Motor neuron (in vitro differentiated cells): ENCODE data around the gene KBTBD2. TPM values are rescaled to one million over a fixed set of nuclear protein-coding genes. Genes with fewer than 3 reads are reported as not detected.
"Not testable (repeated sequence)": the region's sequence is repeated elsewhere in the genome, so short reads cannot be mapped to it uniquely, and the experiment has no call there.

Experiments used
- ATAC-seq, 8 experiments: fragments of 200-7000 bp; cut with Tn5 transposase; replicated peaks in 6 of 8; 2 replicates each; pipeline ENCODE4 v1.8.0; 2021; ENCODE audit warnings: mild to moderate bottlenecking in 8 of 8, moderate library complexity in 8 of 8
- H3K27ac ChIP-seq, 2 donors: fragments of 250-450 bp; sonication (Bioruptor Pico); 2 replicates each; pipeline ENCODE4 v1.9.0; 2021; ENCODE audit warnings: antibody characterized with exemption in 2 of 2, mild to moderate bottlenecking in 2 of 2, moderate library complexity in 1 of 2
- H3K4me1 ChIP-seq, 2 donors: fragments of 250-450 bp; sonication (Bioruptor Pico); replicated peaks in 1 of 2; 2 replicates each; pipeline ENCODE4 v1.6.1; 2021; ENCODE audit warnings: antibody characterized with exemption in 2 of 2, mild to moderate bottlenecking in 2 of 2, moderate library complexity in 1 of 2
- H3K4me3 ChIP-seq, 5 donors: fragments of 250-450 bp; sonication (Bioruptor Pico); 2 replicates each; pipeline ENCODE4 v1.9.0; 2021; ENCODE audit warnings: antibody characterized with exemption in 5 of 5, mild to moderate bottlenecking in 5 of 5, moderate library complexity in 4 of 5
- WGBS, 10 experiments: fragments of 450-650 bp; shearing (Covaris generic); methylation state at CpG; one replicate each; pipeline ENCODE4 v1.0.0; 2022; 5-methylcytosine and 5-hydroxymethylcytosine counted together
- in situ Hi-C, 9 experiments: fragments of 400-800 bp; cut with MboI; loops; one replicate each; pipeline ENCODE4 v1.15.0; 2021; ENCODE audit warnings: low sequenced_read_pairs in 9 of 9, low pct_unique_long_range_greater_than_20kb in 2 of 9; ENCODE audit not compliant: unreplicated experiment in 9 of 9
- total RNA-seq, 8 experiments: library from RNA; unstranded; fragments of 300-600 nt; gene quantifications; 2 replicates each; pipeline versions ENCODE4 v1.2.3 to v1.2.4, GENCODE V29; 2022

KBTBD2 gene
- total RNA-seq, 8 experiments from 2014 or later: 20.9 to 62.4 (median 28.3) TPM

DNA sequence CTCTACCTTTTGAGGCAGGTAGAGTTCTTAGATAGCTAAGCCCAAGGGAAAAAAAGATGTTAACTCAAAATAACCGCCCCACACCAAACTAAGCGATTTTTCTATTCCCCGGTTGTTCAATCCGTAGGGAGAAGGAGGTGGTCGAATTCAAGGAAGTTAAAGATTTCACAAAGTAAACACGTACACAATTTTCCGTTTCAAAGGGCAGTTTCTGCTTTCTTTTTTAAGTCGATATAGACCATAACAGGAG lies 842 bp downstream of the KBTBD2 start:
- Histone ChIP-seq H3K4me1 (peaks cover 17 to 20% of the 10 kb centered on the region in 2 donors), H3K4me3 (peak overlapping the region; percentile 83 to 100 (median 87)), H3K27ac (peak overlapping the region; percentile 92 to 99)
- no peak for ATAC-seq
- in situ Hi-C loops: no loop called here
- WGBS, 10 experiments: 0% methylated on average over 1 to 8 of the region's 8 CpGs; no CpG with 5 or more reads in 3 of the 10 experiments

DNA sequence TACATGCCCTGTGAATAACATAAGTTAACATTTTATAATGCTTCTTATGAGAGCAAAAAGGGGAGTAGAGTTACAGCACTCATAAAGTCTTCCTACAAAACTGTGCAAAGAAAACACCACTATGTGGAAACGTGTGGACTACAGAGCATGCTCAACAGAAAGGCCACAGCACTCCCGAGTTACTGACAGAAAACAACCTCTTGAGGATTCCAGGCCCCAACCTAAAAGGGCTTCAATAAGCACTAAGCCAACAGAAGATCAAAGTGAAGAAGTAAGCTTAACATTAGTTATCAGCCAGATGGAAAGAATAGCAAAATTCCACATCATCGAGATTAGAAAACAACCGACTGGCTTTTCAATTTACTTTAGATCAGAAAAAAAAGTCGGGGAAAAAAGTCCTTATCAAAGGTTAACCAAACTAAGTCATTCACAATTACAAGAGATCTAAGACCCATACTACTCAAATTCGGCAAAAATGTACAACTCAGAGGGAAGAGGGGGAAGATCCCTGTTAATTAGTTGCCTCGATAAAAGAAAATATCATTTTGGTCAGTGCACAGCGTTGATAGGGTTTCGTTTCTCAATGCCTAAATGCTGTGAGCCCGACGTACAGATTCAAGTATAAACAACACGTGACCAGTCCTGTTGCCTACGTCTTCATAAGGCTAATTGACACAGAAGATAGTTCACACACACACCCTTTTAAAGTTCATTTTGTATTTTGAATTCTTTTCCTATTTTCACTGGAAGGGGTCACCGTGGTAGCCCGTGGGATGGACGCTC lies 1.4 kb downstream of the KBTBD2 start:
- H3K4me1 ChIP-seq: peaks cover 17 to 20% of the 10 kb centered on the region in 2 donors
- WGBS, 10 experiments: 0 to 4% (median 1%) methylated on average over 1 to 16 of the region's 16 CpGs
- peak overlapping the region; percentile 83 to 100 (median 87) for H3K4me3 ChIP-seq
- in situ Hi-C loops: no loop called here
- peak in 3 of 8 experiments; percentile 1 to 5 (median 3) for ATAC-seq
- peak overlapping the region; percentile 92 to 99 for H3K27ac ChIP-seq

DNA sequence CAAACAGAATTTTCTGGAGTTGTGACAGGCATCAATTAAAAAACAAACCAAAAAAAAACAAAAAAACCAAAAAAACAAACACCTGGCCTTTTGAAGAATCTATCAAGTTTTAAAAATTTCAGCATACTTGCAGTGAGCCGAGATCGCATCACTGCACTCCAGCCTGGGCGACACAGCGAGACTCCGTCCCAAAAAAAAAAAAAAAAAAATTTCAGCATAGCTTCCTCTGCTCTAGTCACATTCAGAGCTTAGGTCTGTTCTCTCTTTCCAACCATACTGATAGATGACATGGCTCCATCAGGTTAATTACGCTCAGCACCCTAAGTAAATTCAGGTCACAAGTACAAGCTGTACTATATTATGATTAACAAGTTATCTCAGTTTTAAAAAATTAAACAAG lies 3.1 kb downstream of the KBTBD2 start:
- peaks cover 17 to 20% of the 10 kb centered on the region in 2 donors for H3K4me1 ChIP-seq
- no peak overlapping the region for H3K27ac ChIP-seq
- 87 to 100% (median 93%) methylated on average over 4 to 6 of the region's 6 CpGs for WGBS, 10 experiments
- in situ Hi-C loops: no loop called here
- no peak for ATAC-seq
- H3K4me3 ChIP-seq: no peak overlapping the region

DNA sequence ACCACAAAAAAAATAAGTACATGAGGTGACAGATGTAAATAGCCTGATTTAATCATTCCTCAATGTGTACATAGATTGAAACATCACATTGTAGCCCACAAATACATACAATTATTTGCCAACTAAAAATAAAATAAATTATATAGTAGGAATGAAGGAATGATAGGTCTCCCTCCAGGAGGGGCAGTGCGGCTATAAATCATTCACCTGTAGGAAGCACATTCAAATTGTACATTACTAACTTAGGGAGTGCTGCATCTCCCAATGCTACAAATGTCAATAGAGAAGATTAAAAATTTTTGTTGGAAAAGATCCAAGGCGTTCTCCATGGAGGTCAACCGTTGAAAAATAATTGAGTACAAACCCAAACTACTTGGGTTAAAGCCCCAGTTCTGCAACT lies 4.2 kb downstream of the KBTBD2 start:
- H3K27ac ChIP-seq: no peak overlapping the region
- 53 to 100% (median 80%) methylated on average over 1 to 3 of the region's 3 CpGs for WGBS, 10 experiments
- H3K4me3 ChIP-seq: no peak overlapping the region
- H3K4me1 ChIP-seq: peaks cover 9 to 10% of the 10 kb centered on the region in 2 donors
- no peak for ATAC-seq
- in situ Hi-C loops: no loop called here

DNA sequence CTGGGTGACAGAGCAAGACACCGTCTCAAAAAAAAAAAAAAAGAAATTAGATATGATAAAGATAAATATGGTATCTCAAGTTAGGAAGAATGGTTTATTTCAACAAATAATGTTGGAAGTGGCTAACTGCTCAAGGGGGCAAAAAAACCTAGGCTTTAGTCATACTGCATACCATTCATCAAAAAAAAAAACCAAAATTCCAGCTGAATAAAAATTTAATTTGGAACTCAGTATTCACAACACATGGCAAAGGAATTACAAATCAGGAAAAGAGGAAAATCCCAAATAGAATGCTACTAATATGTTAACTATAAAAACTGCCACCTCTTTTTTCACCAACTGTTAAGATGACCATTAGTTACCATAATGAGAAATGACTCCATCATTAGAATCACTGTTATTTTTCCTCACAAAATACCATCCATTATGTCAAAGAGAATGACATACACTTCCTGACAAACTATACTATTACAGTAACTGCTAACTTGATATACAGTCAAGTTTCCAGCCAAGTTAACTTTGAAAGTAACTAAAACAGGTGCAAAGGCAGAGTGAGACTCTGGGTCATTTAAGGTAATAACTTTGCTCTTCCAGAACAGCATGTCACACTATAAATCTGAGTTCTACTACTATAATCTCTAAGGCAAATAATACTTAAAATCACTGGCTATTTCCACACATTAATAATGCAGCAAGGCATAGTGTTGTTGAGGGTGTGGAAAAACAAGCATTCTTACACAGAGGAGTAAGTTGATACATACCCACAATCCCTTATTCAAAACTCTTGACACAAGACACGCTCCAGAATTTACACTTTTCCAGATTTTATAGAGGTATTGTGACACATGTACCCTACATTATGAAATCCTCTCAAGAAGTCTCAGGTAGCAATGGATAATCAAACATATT lies 10.2 kb downstream of the KBTBD2 start:
- H3K27ac ChIP-seq: no peak overlapping the region
- WGBS, 10 experiments: 44 to 100% (median 88%) methylated on average over 1 to 2 of the region's 2 CpGs; no CpG with 5 or more reads in 2 of the 10 experiments
- ATAC-seq: peak in 2 of 8 experiments; percentile 17 to 54

DNA sequence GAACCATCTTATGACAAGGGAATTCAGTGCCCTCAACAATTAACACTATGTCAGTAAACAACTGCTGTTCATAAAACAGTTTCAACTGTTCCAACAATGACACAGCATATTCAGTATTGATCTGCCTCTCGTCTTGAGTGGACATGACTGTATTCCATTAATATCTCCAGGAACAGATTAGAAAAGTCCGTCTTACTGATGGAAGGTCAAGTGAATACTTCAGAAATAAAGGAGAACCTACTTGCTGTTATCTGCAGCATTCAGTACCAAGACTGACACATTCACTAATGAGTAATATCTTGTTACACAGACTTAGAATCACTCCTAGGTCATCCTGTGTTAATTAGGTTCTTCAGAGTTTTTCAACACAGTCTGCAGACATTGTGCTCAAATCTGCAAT lies 12.1 kb downstream of the KBTBD2 start:
- Histone ChIP-seq H3K4me1 (peaks cover 7 to 9% of the 10 kb centered on the region in 2 donors), H3K27ac (no peak overlapping the region), H3K4me3 (no peak overlapping the region)
- WGBS, 10 experiments: 13 to 100% (median 72%) methylated on average over 1 to 2 of the region's 2 CpGs; no CpG with 5 or more reads in 1 of the 10 experiments
- in situ Hi-C loops: no loop called here
- peak; percentile 8 to 58 (median 40) for ATAC-seq

More for the DNA sequence above, 10.2 kb downstream of the KBTBD2 start:
- no peak overlapping the region for H3K4me3 ChIP-seq
- in situ Hi-C loops: no loop called here
- peaks cover 7 to 9% of the 10 kb centered on the region in 2 donors for H3K4me1 ChIP-seq

DNA sequence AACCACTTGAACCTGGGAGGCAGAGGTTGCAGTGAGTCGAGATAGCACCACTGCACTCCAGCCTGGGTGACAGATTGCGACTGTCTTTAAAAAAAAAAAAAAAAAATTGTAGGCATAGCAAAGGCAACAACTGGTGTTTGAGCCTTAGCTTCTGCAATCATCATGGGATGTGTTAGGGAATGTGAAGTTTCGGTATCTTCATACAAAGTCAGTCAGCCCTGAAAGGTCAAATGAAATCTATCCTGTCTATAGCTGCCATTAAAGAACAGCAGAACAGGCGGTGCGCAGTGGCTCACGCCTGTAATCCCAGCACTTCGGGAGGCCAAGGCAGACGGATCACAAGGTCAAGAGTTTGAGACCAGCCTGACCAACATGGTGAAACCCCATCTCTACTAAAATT lies 13.5 kb downstream of the KBTBD2 start:
- H3K27ac ChIP-seq, in situ Hi-C loops, ATAC-seq, H3K4me3 ChIP-seq, H3K4me1 ChIP-seq: not testable (repeated sequence)
- 67 to 94% (median 79%) methylated on average over 2 to 8 of the region's 8 CpGs; no CpG with 5 or more reads in 5 of the 10 experiments for WGBS, 10 experiments

- Histone ChIP-seq H3K27ac (no peak overlapping the region), H3K4me1 (no peaks in the 10 kb centered on the region), H3K4me3 (no peak overlapping the region)
- in situ Hi-C loops: no loop called here
- ATAC-seq: no peak
- WGBS, 10 experiments: 85 to 100% (median 100%) methylated on average over 1 to 2 of the region's 2 CpGs; no CpG with 5 or more reads in 2 of the 10 experiments
These were observed 19.1 kb downstream of the KBTBD2 start for GRCh38 chr7:32872421-32872820.

DNA sequence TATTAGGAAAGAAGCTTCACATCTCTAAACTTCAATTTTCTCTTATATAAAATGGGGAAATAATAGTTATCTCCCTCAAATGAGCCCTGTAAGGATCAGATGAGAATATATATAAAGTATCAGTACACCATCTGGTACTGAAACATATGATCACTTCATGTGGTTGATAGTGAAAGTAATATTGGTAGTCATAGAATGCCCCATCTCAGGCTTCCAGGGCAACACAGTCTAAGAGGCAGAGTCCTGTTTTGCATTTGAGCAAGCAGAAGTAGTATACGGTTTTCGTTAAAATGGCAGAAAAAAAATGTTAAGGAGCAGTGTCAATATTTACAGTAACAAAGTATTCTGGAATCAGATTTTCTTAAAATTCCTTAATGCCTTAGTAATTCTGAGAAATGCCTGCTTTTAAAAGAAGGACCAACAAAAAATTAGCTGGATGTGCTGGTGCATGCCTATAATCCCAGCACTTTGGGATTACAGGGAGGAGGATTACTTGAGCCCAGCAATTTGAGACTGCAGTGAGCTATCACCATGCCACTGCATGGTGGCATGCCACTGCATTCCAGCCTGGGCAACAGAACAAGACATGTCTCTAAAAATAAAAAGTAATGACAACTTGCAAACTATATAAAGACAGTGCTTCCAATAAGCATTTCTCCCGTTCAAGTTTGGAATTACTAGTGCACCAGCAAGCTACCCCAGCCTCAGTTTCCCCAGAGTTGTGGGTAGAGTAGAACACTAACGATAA lies 19.8 kb downstream of the KBTBD2 start:
- ATAC-seq: peak in 3 of 8 experiments; percentile 14 to 63 (median 32)
- 31 to 100% (median 91%) methylated on average over 1 to 4 of the region's 4 CpGs for WGBS, 10 experiments
- in situ Hi-C loops: no loop called here
- Histone ChIP-seq H3K27ac (no peak overlapping the region), H3K4me1 (no peaks in the 10 kb centered on the region), H3K4me3 (no peak overlapping the region)

GRCh38 chr7:32870298-32870697 lies 21.3 kb downstream of the KBTBD2 start:
- H3K4me1 ChIP-seq: no peaks in the 10 kb centered on the region
- WGBS, 10 experiments: 80 to 100% (median 96%) methylated on average over 1 to 3 of the region's 3 CpGs; no CpG with 5 or more reads in 2 of the 10 experiments
- H3K27ac ChIP-seq: no peak overlapping the region
- no peak overlapping the region for H3K4me3 ChIP-seq
- in situ Hi-C loops: no loop called here
- ATAC-seq: no peak

- no peak overlapping the region for H3K27ac ChIP-seq
- in situ Hi-C loops: no loop called here
- no peaks in the 10 kb centered on the region for H3K4me1 ChIP-seq
- ATAC-seq: no peak
- no peak overlapping the region for H3K4me3 ChIP-seq
- WGBS, 10 experiments: 84 to 100% (median 96%) methylated on average over 2 to 7 of the region's 7 CpGs; no CpG with 5 or more reads in 1 of the 10 experiments
These were observed 21.8 kb downstream of the KBTBD2 start for GRCh38 chr7:32869716-32870115.

DNA sequence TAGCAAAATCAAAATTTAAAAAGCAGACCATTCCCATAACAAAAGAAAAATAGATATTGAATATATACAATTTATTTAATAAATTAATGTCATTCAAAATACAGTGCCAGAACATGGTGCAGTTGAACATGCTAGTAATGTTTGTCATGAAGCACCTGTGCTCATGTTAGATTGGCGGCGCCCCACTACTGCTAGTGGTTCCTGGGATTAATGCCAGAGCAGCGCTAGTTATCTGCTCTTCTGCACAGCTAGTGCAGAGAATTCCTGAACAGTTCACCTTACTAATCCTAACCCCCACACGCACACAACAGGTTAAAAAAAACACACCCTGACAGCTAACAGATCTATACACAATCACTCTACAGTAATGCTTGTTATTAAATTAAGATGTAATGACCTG lies 23.4 kb downstream of the KBTBD2 start:
- no peak overlapping the region for H3K27ac ChIP-seq
- no peak for ATAC-seq
- in situ Hi-C loops: no loop called here
- no peak overlapping the region for H3K4me3 ChIP-seq
- H3K4me1 ChIP-seq: no peaks in the 10 kb centered on the region
- 90 to 100% (median 100%) methylated on average over 1 to 2 of the region's 4 CpGs; no CpG with 5 or more reads in 3 of the 10 experiments for WGBS, 10 experiments
